ENCODE data around the gene BARHL2. TPM values are rescaled to one million over a fixed set of nuclear protein-coding genes. Genes with fewer than 3 reads are reported as not detected.

The BARHL2 gene
- total RNA-seq, 1 donor from 2014 or later, result not detected

GRCh38 chr1:90687747-90688146, 29.4 kb downstream of the BARHL2 start:
- Mint-ChIP-seq H3K27ac (ENCODE audit: unreplicated experiment) (no peak overlapping the region), H3K4me3 (ENCODE audit: unreplicated experiment) (no peak overlapping the region), H3K9me3 (ENCODE audit: low read depth) (peaks cover 2% of the 10 kb centered on the region), H3K4me1 (ENCODE audit: low read depth) (no peaks in the 10 kb centered on the region), H3K27me3 (ENCODE audit: low read depth) (peaks cover 16% of the 10 kb centered on the region), H3K36me3 (ENCODE audit: low read depth) (no peaks in the 10 kb centered on the region)
- TF ChIP-seq, protein P1, sequence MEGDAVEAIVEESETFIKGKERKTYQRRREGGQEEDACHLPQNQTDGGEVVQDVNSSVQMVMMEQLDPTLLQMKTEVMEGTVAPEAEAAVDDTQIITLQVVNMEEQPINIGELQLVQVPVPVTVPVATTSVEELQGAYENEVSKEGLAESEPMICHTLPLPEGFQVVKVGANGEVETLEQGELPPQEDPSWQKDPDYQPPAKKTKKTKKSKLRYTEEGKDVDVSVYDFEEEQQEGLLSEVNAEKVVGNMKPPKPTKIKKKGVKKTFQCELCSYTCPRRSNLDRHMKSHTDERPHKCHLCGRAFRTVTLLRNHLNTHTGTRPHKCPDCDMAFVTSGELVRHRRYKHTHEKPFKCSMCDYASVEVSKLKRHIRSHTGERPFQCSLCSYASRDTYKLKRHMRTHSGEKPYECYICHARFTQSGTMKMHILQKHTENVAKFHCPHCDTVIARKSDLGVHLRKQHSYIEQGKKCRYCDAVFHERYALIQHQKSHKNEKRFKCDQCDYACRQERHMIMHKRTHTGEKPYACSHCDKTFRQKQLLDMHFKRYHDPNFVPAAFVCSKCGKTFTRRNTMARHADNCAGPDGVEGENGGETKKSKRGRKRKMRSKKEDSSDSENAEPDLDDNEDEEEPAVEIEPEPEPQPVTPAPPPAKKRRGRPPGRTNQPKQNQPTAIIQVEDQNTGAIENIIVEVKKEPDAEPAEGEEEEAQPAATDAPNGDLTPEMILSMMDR (IDR thresholded peaks at IDR 0.05), result no peak
- DNase-seq (ENCODE audit: low spot score), result no peak

- DNase-seq (ENCODE audit: low spot score), result no peak
- H3K27me3 Mint-ChIP-seq (ENCODE audit: low read depth), result peaks cover 4% of the 10 kb centered on the region
- TF ChIP-seq, protein P1 (IDR thresholded peaks at IDR 0.05), result no peak
- H3K9me3 Mint-ChIP-seq (ENCODE audit: low read depth), result peaks cover 27% of the 10 kb centered on the region
- no peak overlapping the region for H3K27ac Mint-ChIP-seq (ENCODE audit: unreplicated experiment)
- H3K36me3 Mint-ChIP-seq (ENCODE audit: low read depth), result peaks cover 1% of the 10 kb centered on the region
- H3K4me1 Mint-ChIP-seq (ENCODE audit: low read depth), result no peaks in the 10 kb centered on the region
- H3K4me3 Mint-ChIP-seq (ENCODE audit: unreplicated experiment), result no peak overlapping the region
Observed at GRCh38 chr1:90675161-90675847, 41.8 kb downstream of the BARHL2 start.

GRCh38 chr1:90671741-90672140, 45.4 kb downstream of the BARHL2 start:
- H3K27me3 Mint-ChIP-seq (ENCODE audit: low read depth), result peaks cover 2% of the 10 kb centered on the region
- peaks cover 1% of the 10 kb centered on the region for H3K36me3 Mint-ChIP-seq (ENCODE audit: low read depth)
- H3K27ac Mint-ChIP-seq (ENCODE audit: unreplicated experiment), result no peak overlapping the region
- no peak for DNase-seq (ENCODE audit: low spot score)
- no peaks in the 10 kb centered on the region for H3K4me1 Mint-ChIP-seq (ENCODE audit: low read depth)
- peaks cover 23% of the 10 kb centered on the region for H3K9me3 Mint-ChIP-seq (ENCODE audit: low read depth)
- TF ChIP-seq, protein P1 (IDR thresholded peaks at IDR 0.05), result no peak
- no peak overlapping the region for H3K4me3 Mint-ChIP-seq (ENCODE audit: unreplicated experiment)

- Mint-ChIP-seq H3K4me3 (ENCODE audit: unreplicated experiment) (no peak overlapping the region), H3K27me3 (ENCODE audit: low read depth) (peaks cover 4% of the 10 kb centered on the region), H3K9me3 (ENCODE audit: low read depth) (peaks cover 19% of the 10 kb centered on the region)
Observed at GRCh38 chr1:90671251-90671650, 45.9 kb downstream of the BARHL2 start.

More at GRCh38 chr1:90671251-90671650, 45.9 kb downstream of the BARHL2 start:
- Mint-ChIP-seq H3K27ac (ENCODE audit: unreplicated experiment) (no peak overlapping the region), H3K36me3 (ENCODE audit: low read depth) (peaks cover 1% of the 10 kb centered on the region), H3K4me1 (ENCODE audit: low read depth) (no peaks in the 10 kb centered on the region)
- no peak for DNase-seq (ENCODE audit: low spot score)
- TF ChIP-seq, protein P1 (IDR thresholded peaks at IDR 0.05), result no peak
